NCI-H2029 treated with DMSO at 0.1 percent for 48 hours (cell line): ENCODE results near the gene TRAK2.
A peak's percentile ranks its signal among the peaks of the same experiment; 100 is the strongest.
"Not testable (repeated sequence)": the region's sequence is repeated elsewhere in the genome, so short reads cannot be mapped to it uniquely, and the experiment has no call there.

Experiments
- DNase-seq: peaks from one replicate; lab custom pipeline; 2025; lab: John Stamatoyannopoulos, UW

The TRAK2 gene

GRCh38 chr2:201414099-201415023, 36.9 kb downstream of the TRAK2 start:
- DNase-seq, result no peak

GRCh38 chr2:201413552-201413951, 37.7 kb downstream of the TRAK2 start:
- no peak for DNase-seq

GRCh38 chr2:201413143-201413542, 38.1 kb downstream of the TRAK2 start:
- DNase-seq, result no peak

- DNase-seq, result no peak
Observed at GRCh38 chr2:201411421-201411820, 39.8 kb downstream of the TRAK2 start.

- no peak for DNase-seq
Observed at GRCh38 chr2:201408931-201409330, 42.3 kb downstream of the TRAK2 start.

GRCh38 chr2:201407265-201407664, 44.0 kb downstream of the TRAK2 start:
- no peak for DNase-seq

GRCh38 chr2:201406077-201406662, 45.1 kb downstream of the TRAK2 start:
- DNase-seq, result no peak

GRCh38 chr2:201404699-201405280, 46.5 kb downstream of the TRAK2 start:
- no peak for DNase-seq

GRCh38 chr2:201403880-201404279, 47.4 kb downstream of the TRAK2 start:
- DNase-seq, result peak; percentile 44

- no peak for DNase-seq
Observed at GRCh38 chr2:201402651-201403562, 48.4 kb downstream of the TRAK2 start.

GRCh38 chr2:201401815-201402214, 49.4 kb downstream of the TRAK2 start:
- no peak for DNase-seq

GRCh38 chr2:201396595-201396994, 54.7 kb downstream of the TRAK2 start:
- DNase-seq, result no peak

- DNase-seq, result no peak
Observed at GRCh38 chr2:201383136-201383535, 68.1 kb downstream of the TRAK2 start.

- DNase-seq, result no peak
Observed at GRCh38 chr2:201378496-201379397, 72.5 kb downstream of the TRAK2 start.

GRCh38 chr2:201377218-201377617, 74.0 kb downstream of the TRAK2 start:
- no peak for DNase-seq

GRCh38 chr2:201369775-201370174, 81.5 kb downstream of the TRAK2 start:
- DNase-seq, result no peak

GRCh38 chr2:201369318-201369717, 81.9 kb downstream of the TRAK2 start:
- DNase-seq, result not testable (repeated sequence)

- no peak for DNase-seq
Observed at GRCh38 chr2:201366146-201366545, 85.1 kb downstream of the TRAK2 start.

GRCh38 chr2:201363857-201364560, 87.2 kb downstream of the TRAK2 start:
- peak; percentile 56 for DNase-seq

- DNase-seq, result no peak
Observed at GRCh38 chr2:201362396-201362795, 88.9 kb downstream of the TRAK2 start.
